Right lobe of liver (tissue), 4 donors: ENCODE data around the gene PPIL6.

Experiments used
- POLR2A ChIP-seq: fragments of 450-650 bp; IDR thresholded peaks from one replicate; pipeline ENCODE4 v1.6.1; 2017; ENCODE audit warnings: antibody characterized with exemption, mild to moderate bottlenecking
- TF ChIP-seq, protein P1 (sequence below), 4 donors: fragments of 200-600 bp in 3 of 4; fragments of 450-650 bp in 1 of 4; IDR thresholded peaks; one replicate each; pipeline versions ENCODE4 v1.5.1 to v1.8.0; 2016 to 2022; ENCODE audit warnings: antibody characterized with exemption in 4 of 4, mild to moderate bottlenecking in 2 of 4
- donor health status: DM: no; HTN: no; CAD: no.
- donor health status: DM: no; HTN: no; CAD: no.
- donor health status: DM: no; HTN: yes; CAD: no.

DNA sequence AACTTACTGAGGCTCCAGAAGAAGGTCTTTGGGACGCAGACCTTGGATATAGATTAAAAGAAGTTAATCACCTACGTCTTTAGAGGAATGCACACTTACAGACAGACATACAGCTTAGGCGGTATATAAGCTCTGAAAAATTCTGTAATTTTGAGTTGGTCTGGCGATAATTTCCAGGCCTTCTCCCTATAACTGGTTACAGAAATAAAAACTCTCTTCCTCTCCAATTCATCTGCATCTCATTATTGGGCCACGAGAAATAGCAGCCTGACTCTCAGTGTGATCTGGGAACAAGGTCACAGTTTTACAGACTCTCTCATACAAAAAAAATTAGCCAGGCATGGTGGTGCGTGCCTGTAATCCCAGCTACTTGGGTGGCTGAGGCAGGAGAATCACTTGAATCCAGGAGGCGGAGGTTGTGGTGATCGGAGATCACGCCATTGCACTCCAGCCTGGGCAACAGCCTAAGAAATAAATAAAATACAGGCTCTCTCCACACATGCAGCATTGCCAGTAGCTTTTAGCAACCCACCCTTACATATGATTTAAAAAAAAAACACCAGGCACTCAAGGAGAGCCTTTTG, 37.9 kb upstream of the PPIL6 start:
- TF ChIP-seq, protein P1, sequence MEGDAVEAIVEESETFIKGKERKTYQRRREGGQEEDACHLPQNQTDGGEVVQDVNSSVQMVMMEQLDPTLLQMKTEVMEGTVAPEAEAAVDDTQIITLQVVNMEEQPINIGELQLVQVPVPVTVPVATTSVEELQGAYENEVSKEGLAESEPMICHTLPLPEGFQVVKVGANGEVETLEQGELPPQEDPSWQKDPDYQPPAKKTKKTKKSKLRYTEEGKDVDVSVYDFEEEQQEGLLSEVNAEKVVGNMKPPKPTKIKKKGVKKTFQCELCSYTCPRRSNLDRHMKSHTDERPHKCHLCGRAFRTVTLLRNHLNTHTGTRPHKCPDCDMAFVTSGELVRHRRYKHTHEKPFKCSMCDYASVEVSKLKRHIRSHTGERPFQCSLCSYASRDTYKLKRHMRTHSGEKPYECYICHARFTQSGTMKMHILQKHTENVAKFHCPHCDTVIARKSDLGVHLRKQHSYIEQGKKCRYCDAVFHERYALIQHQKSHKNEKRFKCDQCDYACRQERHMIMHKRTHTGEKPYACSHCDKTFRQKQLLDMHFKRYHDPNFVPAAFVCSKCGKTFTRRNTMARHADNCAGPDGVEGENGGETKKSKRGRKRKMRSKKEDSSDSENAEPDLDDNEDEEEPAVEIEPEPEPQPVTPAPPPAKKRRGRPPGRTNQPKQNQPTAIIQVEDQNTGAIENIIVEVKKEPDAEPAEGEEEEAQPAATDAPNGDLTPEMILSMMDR (IDR thresholded peaks at IDR 0.05): no peak
- no peak for TF ChIP-seq POLR2A
